GM18505 (cell line): ENCODE data around the gene RRP1.

Source experiments
- ATAC-seq: cut with Tn5 transposase; IDR thresholded peaks from one replicate; pipeline ENCODE4 v1.9.1; 2021; ENCODE audit not compliant: unreplicated experiment
- POLR2A ChIP-seq: IDR thresholded peaks from 4 replicates; pipeline ENCODE4 v1.6.1; 2011; ENCODE audit warnings: borderline replicate concordance; ENCODE audit not compliant: insufficient read depth, insufficient read length; ENCODE audit errors: extremely low read depth

RRP1 gene

DNA sequence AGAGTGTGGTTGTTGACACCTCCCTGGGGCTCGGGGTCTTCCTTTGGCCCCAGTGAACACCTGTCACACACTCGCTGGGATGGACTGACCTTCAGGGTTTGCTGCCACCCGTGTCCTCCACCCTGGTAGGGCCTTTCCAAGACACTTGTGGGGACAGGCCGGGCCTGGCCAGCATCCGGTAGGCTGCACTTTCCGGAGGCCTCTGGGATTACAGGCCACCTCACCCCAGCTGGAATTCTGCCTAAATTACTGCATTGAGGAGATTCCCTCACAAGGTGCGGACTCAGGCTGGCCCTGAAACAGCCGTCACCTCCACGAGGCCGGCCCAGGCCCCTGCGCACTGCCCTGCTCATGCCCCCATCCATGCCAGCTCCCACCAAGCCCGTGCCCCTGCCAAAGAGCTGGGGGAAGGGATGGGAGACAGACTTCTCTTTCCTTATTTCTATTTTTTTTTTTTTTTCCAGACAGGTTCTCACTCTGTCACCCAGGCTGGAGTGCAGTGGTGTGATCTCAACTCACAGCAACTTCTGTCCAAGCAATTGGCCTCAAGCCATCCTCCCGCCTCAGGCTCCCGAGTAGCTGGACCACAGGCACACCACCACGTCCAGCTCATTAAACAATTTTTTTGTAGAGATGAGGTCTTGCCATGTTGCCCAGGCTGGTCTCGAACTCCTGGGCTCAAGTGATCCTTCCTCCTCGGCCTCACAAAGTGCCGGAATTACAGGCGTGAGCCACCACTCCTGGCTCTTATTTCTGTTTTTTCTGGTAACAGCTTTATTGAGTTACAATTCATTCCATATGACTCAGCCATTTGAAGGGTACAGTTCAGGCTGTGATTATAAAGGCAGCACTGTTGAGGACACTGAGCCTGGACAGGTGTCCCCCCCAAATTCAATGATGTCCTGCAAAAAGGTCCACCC is 24.5 kb upstream of the RRP1 start:
- ATAC-seq = no peak
- TF ChIP-seq POLR2A = no peak

DNA sequence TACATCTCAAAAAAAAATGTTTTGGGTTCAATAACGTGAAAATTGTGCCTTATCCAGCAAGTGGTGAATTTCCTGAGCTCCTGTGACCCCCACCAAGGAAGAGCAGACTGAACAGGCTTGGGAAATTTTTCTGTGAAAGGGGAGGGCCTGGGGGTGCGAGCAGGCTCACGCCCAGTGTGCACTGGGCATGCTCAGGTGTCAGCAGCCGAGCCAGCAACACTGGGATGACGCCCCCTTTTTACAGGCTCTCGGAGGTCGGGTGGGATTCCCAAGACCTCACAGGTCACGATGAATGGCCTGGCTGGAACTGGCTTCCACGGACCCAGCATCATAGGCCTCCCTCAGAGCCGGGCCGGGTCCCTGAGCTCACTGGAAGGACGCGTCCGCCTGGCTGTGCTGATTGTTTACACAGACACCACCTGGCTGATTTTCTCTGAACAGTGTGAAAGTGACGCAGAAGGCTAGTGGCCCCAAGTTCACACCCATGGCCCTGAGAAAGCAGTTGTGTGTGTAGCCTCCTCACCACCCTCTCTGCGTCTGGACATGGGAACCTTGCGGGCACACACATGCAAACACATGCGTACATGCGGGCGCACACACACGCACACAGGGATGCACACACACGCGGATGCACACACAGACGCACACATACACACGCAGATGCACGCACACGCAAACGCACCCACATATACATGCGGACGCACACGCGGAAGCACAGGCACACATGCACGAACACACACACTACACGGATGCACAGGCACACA is 22.5 kb upstream of the RRP1 start:
- no peak for TF ChIP-seq POLR2A
- ATAC-seq = no peak

DNA sequence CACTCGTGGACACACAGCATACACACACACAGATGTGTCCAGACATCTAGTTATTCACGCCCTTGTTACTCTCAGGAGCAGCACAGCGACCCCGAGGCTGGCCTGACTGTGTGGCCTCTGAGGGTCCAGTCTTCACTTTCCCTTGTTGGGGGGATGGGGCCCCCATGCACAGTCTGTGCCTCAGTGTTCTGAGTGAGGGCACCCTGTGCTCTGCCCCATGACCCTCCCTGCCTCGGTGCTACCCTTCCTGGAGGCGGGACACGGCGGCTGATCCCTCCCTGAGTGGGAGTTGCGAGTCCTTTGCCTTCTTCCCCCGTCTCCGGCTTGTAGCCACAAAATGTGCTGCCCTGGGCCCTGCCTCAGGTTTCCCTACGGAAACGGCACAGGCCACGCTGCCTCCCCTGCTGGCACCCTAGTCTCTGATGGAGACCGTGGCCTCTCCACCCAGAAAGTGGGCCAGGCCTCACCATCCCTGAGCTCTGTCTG is 21.8 kb upstream of the RRP1 start:
- ATAC-seq = no peak
- no peak for TF ChIP-seq POLR2A

DNA sequence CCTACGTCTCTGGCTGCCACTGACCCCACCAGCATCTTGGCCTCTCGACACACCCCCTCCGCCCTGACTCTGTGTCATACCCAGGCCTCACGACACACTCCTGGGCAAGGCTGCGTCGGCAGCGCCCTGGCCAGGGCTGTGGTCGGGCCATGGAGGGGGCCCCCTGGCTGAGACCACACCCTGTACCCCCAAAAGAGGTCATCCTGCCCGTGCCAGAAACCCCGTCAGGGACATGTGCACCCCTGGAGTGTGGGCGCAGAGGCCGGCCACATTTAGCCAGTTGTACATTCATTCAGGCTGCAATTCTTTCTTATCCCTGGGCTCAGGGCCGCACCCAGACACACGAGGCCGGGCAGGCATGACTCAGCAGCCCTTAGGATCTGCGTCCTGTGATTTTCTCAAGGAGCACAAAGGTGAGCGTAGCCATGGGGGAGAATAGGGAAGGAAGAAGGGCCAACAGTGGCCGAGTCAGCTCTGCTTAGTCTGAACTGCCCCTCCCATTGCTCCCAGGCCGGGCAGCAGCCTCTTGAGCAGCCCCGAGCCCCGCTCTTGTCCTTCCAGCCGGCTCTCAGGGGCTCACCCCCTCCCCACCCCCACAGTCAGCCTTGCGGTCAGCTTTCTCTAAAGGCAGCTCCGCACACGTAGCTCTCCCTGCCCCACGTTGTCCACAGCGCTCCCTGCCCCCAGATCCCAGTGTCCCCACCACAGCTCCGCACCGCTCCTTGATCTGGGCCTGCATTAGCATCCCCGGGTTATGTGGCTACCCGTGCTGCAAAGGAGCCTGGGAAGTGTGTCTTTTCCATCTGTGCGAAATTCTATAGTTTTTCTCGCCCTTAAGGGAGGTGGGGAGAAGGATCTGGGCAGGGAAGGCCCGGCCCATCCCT is 21.2 kb upstream of the RRP1 start:
- TF ChIP-seq POLR2A = no peak
- ATAC-seq = no peak

DNA sequence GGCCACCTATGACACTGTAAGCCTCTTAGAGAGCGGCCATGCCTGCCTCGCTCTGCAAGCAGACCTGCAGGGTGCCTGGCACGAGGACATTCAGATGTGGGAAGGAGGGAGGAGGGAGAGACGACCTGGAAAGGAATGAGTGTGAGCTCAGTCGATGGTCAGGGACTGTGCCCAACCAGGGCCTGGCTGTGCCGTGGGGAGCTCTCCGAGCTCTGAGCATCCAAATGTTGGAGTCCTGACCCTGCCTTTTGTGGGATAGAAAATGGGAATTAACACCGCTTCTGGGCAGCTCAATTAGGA is 20.6 kb upstream of the RRP1 start:
- no peak for ATAC-seq
- TF ChIP-seq POLR2A = no peak

DNA sequence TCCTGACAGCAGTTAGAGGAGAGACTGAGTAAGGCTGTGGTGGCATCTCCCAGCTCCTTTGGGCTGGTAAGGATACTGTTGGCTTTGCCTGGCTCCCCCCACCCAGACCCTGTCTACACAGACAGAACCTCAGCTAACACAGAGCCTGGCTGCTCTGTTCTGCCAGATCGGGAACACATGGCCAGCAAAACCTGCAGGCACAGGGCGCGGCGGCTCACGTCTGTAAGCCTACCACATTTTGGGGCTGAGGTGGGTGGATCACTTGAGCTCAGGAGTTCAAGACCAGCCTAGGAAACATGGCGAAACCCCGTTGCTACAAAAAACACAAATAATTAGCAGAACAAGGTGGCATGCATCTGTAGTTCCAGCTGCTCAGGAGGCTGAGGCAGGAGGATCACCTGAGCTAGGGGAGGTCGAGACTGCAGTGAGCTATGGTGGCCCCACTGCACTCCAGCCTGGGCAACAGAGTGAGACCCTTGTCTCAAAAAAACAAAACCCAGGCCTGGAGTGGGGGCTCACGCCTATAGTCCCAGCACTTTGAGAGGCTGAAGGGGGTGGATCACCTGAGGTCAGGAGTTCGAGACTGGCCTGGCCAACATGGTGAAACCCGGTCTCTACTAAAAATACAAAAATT is 19.9 kb upstream of the RRP1 start:
- TF ChIP-seq POLR2A = no peak
- ATAC-seq = no peak

DNA sequence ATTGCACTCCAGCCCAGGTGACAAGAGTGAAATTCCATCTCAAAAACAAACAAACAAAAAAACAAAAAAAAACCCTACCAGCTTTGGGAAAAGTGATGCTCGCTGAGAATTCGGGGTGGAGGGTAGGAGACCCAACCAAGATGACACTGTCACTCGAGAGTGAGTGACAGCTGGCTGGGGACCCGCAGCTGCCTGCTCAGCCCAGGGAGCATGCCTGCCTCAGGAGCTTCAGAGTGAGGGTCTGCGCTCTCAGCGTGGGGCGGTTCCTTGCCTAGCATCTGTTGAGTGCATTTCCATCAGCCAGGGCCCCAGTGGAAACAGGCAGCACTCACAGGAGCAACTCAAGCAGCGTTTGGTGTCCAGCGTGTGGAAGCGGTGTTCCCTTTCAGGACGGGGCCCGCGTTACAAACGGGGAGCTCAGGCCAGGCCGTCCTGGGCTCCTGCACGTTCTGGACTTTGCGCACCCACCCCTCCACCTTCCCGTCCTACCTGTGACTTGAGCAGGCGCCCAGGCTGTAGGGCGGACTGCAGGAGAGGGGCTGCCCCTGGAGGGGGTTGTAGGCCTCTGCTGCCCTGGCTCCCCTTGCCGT is 19.2 kb upstream of the RRP1 start:
- no peak for ATAC-seq
- TF ChIP-seq POLR2A = no peak

DNA sequence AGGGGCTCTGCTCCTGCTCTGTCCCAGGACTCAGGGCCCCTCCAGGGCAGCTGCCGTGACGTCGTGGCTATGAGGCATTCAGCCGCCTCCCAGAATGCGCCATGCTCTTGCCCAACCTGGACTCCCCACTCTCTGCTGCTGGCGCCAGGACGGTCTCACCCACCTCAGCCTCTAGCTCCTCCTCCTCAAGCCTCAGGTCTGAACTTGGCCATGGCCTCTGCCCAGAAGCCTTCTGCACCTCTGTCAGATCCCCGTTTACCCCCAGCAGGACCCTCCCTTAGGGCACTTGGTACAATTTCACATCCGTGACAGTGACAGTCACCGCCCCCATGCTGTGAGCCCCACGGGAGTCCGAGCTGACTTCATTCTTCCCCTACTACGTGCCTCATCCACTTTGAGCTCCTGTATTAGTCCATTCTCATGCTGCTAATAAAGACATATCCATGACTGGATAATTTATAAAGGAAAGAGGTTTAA is 18.1 kb upstream of the RRP1 start:
- no peak for TF ChIP-seq POLR2A
- no peak for ATAC-seq

DNA sequence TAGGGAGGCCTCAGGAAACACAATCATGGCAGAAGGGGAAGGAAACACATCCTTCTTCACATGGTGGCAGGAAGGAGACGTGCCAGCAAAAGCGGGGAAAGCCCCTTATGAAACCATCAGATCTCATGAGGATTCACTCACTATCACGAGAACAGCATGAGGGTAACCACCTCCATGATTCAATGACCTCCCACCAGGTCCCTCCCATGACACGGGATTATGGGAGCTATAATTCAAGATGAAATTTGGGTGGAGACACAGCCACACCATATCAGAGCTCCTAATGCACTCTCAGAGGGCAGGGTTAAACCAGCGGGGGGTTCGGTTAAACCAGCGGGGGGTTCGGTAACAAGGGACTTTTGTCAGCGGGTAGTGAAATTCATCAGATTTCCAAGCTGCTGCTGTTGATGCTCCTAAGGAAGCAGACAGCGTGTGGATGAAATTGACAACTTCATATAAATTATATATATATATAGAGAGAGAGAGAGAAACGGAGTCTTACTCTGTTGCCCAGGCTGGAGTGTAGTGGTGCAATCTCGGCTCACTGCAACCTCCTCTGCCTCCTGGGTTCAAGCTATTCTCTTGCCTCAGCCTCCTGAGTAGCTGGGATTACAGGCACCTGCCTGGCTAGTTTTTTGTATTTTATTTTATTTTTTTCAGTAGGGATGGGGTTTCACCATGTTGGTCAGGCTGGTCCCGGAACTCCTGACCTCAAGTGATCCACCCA is 17.5 kb upstream of the RRP1 start:
- ATAC-seq = no peak
- TF ChIP-seq POLR2A = no peak

DNA sequence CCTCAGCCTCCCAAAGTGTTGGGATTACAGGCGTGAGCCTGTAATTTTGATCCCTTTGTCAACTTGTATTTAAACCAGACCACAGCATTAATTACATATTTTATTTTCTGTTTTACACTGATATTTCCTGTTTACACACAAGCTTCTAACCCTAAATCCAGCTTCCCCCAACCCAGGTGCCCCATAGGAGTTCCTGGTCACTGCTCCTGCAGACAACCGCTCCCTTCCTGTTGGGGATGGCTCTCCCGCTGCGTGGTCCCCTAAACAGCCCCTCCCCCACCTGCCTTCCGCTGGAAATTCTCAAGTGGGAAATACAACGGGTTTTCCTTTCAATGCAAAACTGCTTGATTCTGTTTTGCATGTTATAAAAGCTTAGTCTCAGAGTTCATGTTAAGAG is 17.0 kb upstream of the RRP1 start:
- no peak for TF ChIP-seq POLR2A
- ATAC-seq = no peak

DNA sequence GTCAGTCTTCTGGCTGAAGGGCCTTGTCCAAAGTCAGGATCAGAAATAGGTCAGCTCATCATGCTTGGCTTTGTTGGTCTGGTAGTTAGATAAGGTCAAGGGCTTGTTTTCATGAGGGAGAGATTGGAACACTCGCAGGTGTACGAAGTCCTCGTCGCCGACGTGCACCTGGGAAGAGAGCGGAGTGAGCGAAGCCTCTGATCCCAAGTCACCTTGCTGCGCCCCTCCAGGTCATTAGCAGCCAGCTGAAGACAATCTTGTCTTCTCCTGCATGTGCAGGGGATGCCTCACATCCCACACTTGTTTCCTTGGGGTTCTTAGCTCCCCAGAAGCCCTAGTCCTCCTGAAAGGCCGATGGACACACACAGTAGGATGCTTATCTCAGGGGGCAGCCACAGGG is 15.2 kb upstream of the RRP1 start:
- TF ChIP-seq POLR2A = no peak
- no peak for ATAC-seq

DNA sequence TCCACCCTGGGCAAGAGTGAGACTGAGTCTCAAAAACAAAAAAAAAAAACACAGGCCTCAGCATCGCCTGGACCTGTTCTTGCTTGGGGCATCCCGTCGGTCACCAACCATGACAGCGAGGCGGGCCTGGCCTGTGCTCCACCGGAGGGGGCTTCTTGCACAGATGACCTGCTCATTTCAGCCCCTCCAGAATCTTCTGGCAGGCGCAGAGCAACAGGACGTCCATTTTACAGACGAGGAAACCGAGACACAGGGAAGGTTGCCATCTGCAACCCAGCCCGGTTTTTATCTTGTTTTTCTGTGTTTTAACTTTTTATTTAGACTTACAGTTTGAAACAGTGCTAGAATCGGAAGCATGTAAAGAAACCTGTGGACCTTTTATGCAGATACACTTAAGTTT is 14.2 kb upstream of the RRP1 start:
- no peak for TF ChIP-seq POLR2A
- no peak for ATAC-seq
